Measurements from ENCODE around the gene ASTN2. TPM values are rescaled to one million over a fixed set of nuclear protein-coding genes. Genes with fewer than 3 reads are reported as not detected.

Gene ASTN2
- total and polyA plus RNA-seq, 2 donors (not counting 3 experiments of a cell fraction or from before 2014, with no cell fraction given): 1.0 to 1.9 TPM

- Histone ChIP-seq H3K36me3 (ENCODE audit: control insufficient read depth in 2 of 2, extremely low read depth in 1 of 2, insufficient read depth in 2 of 2, low read length in 2 of 2) (no peaks in the 10 kb centered on the region), H4K20me1 (replicated peaks; ENCODE audit: control insufficient read depth, extremely low read depth, insufficient read depth, low read length) (no peaks in the 10 kb centered on the region), H3K27ac (ENCODE audit: insufficient read depth, low read depth, low read length) (no peak overlapping the region), H3K4me2 (ENCODE audit: insufficient read depth, low read length) (no peak overlapping the region), H3K27me3 (ENCODE audit: control insufficient read depth in 2 of 2, insufficient read depth in 2 of 2, low read length in 2 of 2) (no peaks in the 10 kb centered on the region), H3K4me1 (ENCODE audit: control insufficient read depth, extremely low read depth, insufficient read depth, low read length) (no peaks in the 10 kb centered on the region), H3K4me3 (replicated peaks in 1 of 3; ENCODE audit: insufficient read depth in 1 of 3, low read depth in 1 of 3, low read length in 3 of 3) (no peak overlapping the region), H3K9me1 (replicated peaks; ENCODE audit: control insufficient read depth, extremely low read depth, insufficient read depth, low read length) (no peaks in the 10 kb centered on the region), H3K9ac (replicated peaks; ENCODE audit: extremely low read depth, insufficient read depth, low read length) (no peak overlapping the region), H2AFZ (ENCODE audit: low read depth, low read length) (no peak overlapping the region), H3K9me3 (replicated peaks; ENCODE audit: control insufficient read depth, insufficient read depth, low read length) (peaks cover 11% of the 10 kb centered on the region), H3K79me2 (ENCODE audit: control insufficient read depth, insufficient read depth, low read length) (no peaks in the 10 kb centered on the region)
- ChIA-PET CTCF (no interaction called here), POLR2A (no interaction called here)
- dilution Hi-C loops (cut with MboI; ENCODE audit: extremely low pct_ligation_motif_present, low sequenced_read_pairs): no loop called here
- FAIRE-seq (no peak), DNase-seq (ENCODE audit: low read depth, low spot score) (no peak)
- no peak for TF ChIP-seq GATA2 (IDR thresholded peaks at IDR 0.05; ENCODE audit: insufficient read depth, insufficient read length, low read depth, low read length)
- TF ChIP-seq MAX (IDR thresholded peaks at IDR 0.05; ENCODE audit: insufficient read depth, insufficient read length): no peak
- no peak for TF ChIP-seq FOS (IDR thresholded peaks at IDR 0.05; ENCODE audit: borderline replicate concordance, insufficient read depth, low read length)
- TF ChIP-seq POLR2AphosphoS5 (IDR thresholded peaks at IDR 0.05; ENCODE audit: insufficient read depth, low read depth, low read length): no peak
- TF ChIP-seq JUN (IDR thresholded peaks at IDR 0.05; ENCODE audit: borderline replicate concordance, insufficient read depth, insufficient read length, low read depth): no peak
- no peak for TF ChIP-seq EZH2 (IDR thresholded peaks at IDR 0.05; ENCODE audit: borderline replicate concordance, low read depth, low read length, severe bottlenecking)
- TF ChIP-seq MYC (IDR thresholded peaks at IDR 0.05; ENCODE audit: low read depth, low read length): no peak
- TF ChIP-seq CTCF (IDR thresholded peaks at IDR 0.05; ENCODE audit: extremely low read depth in 1 of 2, insufficient read depth in 1 of 2, low read depth in 1 of 2, low read length in 2 of 2): no peak
- no peak for TF ChIP-seq POLR2A (IDR thresholded peaks at IDR 0.05; ENCODE audit: low read depth, low read length)
- BruUV-seq (replicated peaks): no TSS peak
- intact Hi-C loops (cut with micrococcal nuclease): no loop called here
Observed at GRCh38 chr9:117104716-117105495, 310.0 kb downstream of the ASTN2 start.

Measured in endothelial cell of umbilical vein (primary cell).